GM23338 (cell line): Measurements from ENCODE around the gene ZNF891. TPM values are rescaled to one million over a fixed set of nuclear protein-coding genes. Genes with fewer than 3 reads are reported as not detected.

Experiments used
- ATAC-seq: fragments of 200-7000 bp; cut with Tn5 transposase; 3 replicates; pipeline ENCODE4 v1.9.1; 2020
- DNase-seq: peaks from one replicate; pipeline ENCODE4 v3.0.0-alpha.2; 2015; ENCODE audit warnings: low spot score
- H2AFZ ChIP-seq: fragments of 200-600 bp; sonication (generic); 2 replicates; pipeline ENCODE4 v1.8.0; 2016; ENCODE audit warnings: antibody characterized with exemption, mild to moderate bottlenecking, moderate library complexity
- H3F3A ChIP-seq: fragments of 200-600 bp; sonication (generic); replicated peaks from 2 replicates; pipeline ENCODE4 v1.8.0; 2017; ENCODE audit warnings: antibody characterized with exemption, mixed run types, low read depth
- H3K27ac ChIP-seq: fragments of 200-600 bp; sonication (generic); 2 replicates; pipeline ENCODE4 v1.6.1; 2016; ENCODE audit warnings: low read depth
- H3K27me3 ChIP-seq: fragments of 200-600 bp; sonication (generic); 2 replicates; pipeline ENCODE4 v1.8.0; 2016; ENCODE audit warnings: mild to moderate bottlenecking, mixed run types, moderate library complexity; ENCODE audit not compliant: insufficient read depth
- H3K36me3 ChIP-seq: fragments of 200-600 bp; sonication (generic); 2 replicates; pipeline ENCODE4 v1.8.0; 2016; ENCODE audit warnings: mild to moderate bottlenecking; ENCODE audit not compliant: insufficient read depth
- H3K4me1 ChIP-seq: fragments of 200-600 bp; sonication (generic); 2 replicates; pipeline ENCODE4 v1.8.0; 2016; ENCODE audit warnings: mild to moderate bottlenecking, moderate library complexity; ENCODE audit not compliant: insufficient read depth
- H3K4me2 ChIP-seq: fragments of 200-600 bp; sonication (generic); 2 replicates; pipeline ENCODE4 v1.7.1; 2017; ENCODE audit warnings: mixed run types
- H3K4me3 ChIP-seq: fragments of 200-600 bp; sonication (generic); 2 replicates; pipeline ENCODE4 v1.6.1; 2016; ENCODE audit warnings: mixed run types
- H3K79me2 ChIP-seq: fragments of 200-600 bp; sonication (generic); replicated peaks from 2 replicates; pipeline ENCODE4 v1.8.0; 2017; ENCODE audit warnings: mild to moderate bottlenecking; ENCODE audit not compliant: insufficient read depth
- H3K9me2 ChIP-seq: fragments of 200-600 bp; sonication (generic); 2 replicates; pipeline ENCODE4 v1.8.0; 2017; ENCODE audit not compliant: insufficient read depth
- H4K20me1 ChIP-seq: fragments of 200-600 bp; sonication (generic); replicated peaks from 2 replicates; pipeline ENCODE4 v1.8.0; 2017; ENCODE audit warnings: mild to moderate bottlenecking; ENCODE audit not compliant: insufficient read depth
- H3K27ac Mint-ChIP-seq: 2 replicates; pipeline ENCODE4 v1.8.0; 2020; ENCODE audit warnings: inconsistent platforms, mild to moderate bottlenecking, moderate library complexity, mixed read lengths
- H3K27me3 Mint-ChIP-seq: 3 replicates; pipeline ENCODE4 v1.8.0; 2022; ENCODE audit warnings: low read depth, mild to moderate bottlenecking, moderate library complexity, mixed read lengths, inconsistent platforms; ENCODE audit not compliant: insufficient read depth, poor library complexity
- H3K36me3 Mint-ChIP-seq: 3 replicates; pipeline ENCODE4 v1.8.0; 2021; ENCODE audit warnings: low read depth, mild to moderate bottlenecking, inconsistent platforms, moderate library complexity, mixed read lengths
- H3K4me1 Mint-ChIP-seq: 3 replicates; pipeline ENCODE4 v1.8.0; 2020; ENCODE audit warnings: mild to moderate bottlenecking, inconsistent platforms, mixed read lengths
- H3K4me3 Mint-ChIP-seq: 3 replicates; pipeline ENCODE4 v1.8.0; 2021; ENCODE audit warnings: moderate library complexity, mild to moderate bottlenecking, inconsistent platforms, mixed read lengths
- H3K9me3 Mint-ChIP-seq: 3 replicates; pipeline ENCODE4 v1.8.0; 2020; ENCODE audit warnings: moderate library complexity, mild to moderate bottlenecking, inconsistent platforms, mixed read lengths
- CREB1 ChIP-seq: fragments of 250-450 bp; sonication (Bioruptor Pico); IDR thresholded peaks from 2 replicates; pipeline ENCODE4 v1.5.0; 2020; ENCODE audit warnings: low read depth, mild to moderate bottlenecking, moderate library complexity
- POLR2AphosphoS5 ChIP-seq: IDR thresholded peaks from 2 replicates; pipeline ENCODE4 v1.6.1; 2016; ENCODE audit warnings: antibody characterized with exemption, low read depth
- long read RNA-seq: library from polyadenylated mRNA; unstranded; transcript quantifications from one replicate; pipeline ENCODE4 v2.0.0, GENCODE V29; 2020; ENCODE audit not compliant: unreplicated experiment
- polyA plus RNA-seq: library from polyadenylated mRNA; unstranded; fragments of >200 nt; fragmentation: Nextera tagmentation; extraction: Ambion mirVana; gene quantifications from 2 replicates; pipeline ENCODE4 v1.2.1, GENCODE V29; 2016
- total RNA-seq: library from RNA; depleted of rRNA; stranded (reverse); fragments of >200 nt; shearing (Covaris generic); gene quantifications from 2 replicates; pipeline ENCODE4 v1.2.3, GENCODE V29; 2014; rRNA removed
- TF ChIP-seq, protein P1 (sequence below): fragments of 250-450 bp; sonication (Bioruptor Pico); IDR thresholded peaks from 2 replicates; pipeline ENCODE4 v1.5.0; 2020; ENCODE audit warnings: mild to moderate bottlenecking, moderate library complexity
- TF ChIP-seq, protein P2 (sequence below): IDR thresholded peaks from 2 replicates; pipeline ENCODE4 v1.6.1; 2016; ENCODE audit warnings: antibody characterized with exemption

Gene ZNF891
- total RNA-seq (5.4 and 5.5 TPM in 2 replicates), polyA plus RNA-seq (1.6 and 1.8 TPM in 2 replicates)
- long read RNA-seq, full-length matches to known transcripts = 1 of 1 reads
- long read RNA-seq, partial matches to known transcripts = 0 of 1 reads
- long read RNA-seq, other reads (novel, unspliced or antisense) = 0 of 1 reads

DNA sequence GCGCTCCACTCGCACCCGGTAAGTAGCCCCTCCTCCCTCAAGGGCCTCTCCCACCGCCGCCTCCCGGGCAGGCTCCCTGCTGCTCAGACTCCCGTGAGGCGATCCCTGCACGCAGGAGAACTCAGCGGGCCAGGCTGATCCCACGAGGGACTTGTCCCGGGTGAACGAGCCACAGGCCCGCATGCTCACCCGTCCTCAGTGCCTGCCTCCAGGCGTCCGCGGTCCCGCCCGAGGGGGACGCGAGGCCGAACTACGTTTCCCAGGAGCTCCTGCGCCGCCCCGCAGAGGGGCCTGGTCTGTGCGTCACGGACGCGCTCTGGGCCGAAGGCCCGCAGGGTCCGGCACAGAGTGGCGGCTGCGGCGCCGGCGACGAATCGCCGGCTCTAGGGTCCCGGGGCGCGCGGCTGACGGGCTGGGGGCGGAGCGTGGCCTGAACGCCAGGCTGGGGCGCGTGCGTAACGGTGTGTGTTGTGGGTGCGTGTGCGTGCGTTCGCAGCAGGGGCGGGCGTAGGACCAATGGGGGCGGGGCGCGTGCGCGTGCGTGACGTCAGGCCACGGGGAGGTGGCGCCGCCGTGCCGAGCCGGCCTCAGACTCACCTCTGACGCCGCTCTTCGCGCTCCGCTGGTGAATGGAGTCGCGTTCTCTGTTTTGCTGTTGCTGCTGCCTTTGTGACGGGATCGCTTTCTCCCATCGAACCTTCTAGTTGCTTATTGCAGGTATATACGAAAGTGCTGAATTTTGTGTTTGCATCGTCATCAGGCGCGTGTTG is at the start of gene ZNF891, which contains the start of gene ZNF10:
TSS of gene ZNF891 (minus strand) at position 237 of the 770 bp plus-strand sequence. CDS start 8,356 bp downstream, outside the sequence.
TSS of gene ZNF10 (plus strand) at position 590 of the 770 bp plus-strand sequence. CDS start 13,866 bp downstream, outside the sequence.
- Histone ChIP-seq H3K4me3 (peak within 1 kb of the TSS; percentile 68), H3F3A (no peaks in the 10 kb centered on the region), H2AFZ (peak within 1 kb of the TSS; percentile 98), H4K20me1 (no peaks in the 10 kb centered on the region), H3K27ac (peak within 1 kb of the TSS; percentile 87), H3K27me3 (no peaks in the 10 kb centered on the region), H3K4me2 (peak within 1 kb of the TSS; percentile 94), H3K79me2 (peaks cover 85% of the 10 kb centered on the region), H3K9me2 (no peaks in the 10 kb centered on the region), H3K4me1 (no peaks in the 10 kb centered on the region), H3K36me3 (peaks cover 40% of the 10 kb centered on the region)
- Mint-ChIP-seq H3K4me3 (peak within 1 kb of the TSS; percentile 99), H3K36me3 (peaks cover 90% of the 10 kb centered on the region), H3K4me1 (peaks cover 3% of the 10 kb centered on the region; the same call in 2 of the 3 replicates), H3K9me3 (peaks cover 75% of the 10 kb centered on the region), H3K27ac (peak within 1 kb of the TSS; percentile 99), H3K27me3 (peaks cover 12% of the 10 kb centered on the region)
- TF ChIP-seq CREB1 (CRISPR knock-in tag) = peak; percentile 95
- TF ChIP-seq, protein P1, sequence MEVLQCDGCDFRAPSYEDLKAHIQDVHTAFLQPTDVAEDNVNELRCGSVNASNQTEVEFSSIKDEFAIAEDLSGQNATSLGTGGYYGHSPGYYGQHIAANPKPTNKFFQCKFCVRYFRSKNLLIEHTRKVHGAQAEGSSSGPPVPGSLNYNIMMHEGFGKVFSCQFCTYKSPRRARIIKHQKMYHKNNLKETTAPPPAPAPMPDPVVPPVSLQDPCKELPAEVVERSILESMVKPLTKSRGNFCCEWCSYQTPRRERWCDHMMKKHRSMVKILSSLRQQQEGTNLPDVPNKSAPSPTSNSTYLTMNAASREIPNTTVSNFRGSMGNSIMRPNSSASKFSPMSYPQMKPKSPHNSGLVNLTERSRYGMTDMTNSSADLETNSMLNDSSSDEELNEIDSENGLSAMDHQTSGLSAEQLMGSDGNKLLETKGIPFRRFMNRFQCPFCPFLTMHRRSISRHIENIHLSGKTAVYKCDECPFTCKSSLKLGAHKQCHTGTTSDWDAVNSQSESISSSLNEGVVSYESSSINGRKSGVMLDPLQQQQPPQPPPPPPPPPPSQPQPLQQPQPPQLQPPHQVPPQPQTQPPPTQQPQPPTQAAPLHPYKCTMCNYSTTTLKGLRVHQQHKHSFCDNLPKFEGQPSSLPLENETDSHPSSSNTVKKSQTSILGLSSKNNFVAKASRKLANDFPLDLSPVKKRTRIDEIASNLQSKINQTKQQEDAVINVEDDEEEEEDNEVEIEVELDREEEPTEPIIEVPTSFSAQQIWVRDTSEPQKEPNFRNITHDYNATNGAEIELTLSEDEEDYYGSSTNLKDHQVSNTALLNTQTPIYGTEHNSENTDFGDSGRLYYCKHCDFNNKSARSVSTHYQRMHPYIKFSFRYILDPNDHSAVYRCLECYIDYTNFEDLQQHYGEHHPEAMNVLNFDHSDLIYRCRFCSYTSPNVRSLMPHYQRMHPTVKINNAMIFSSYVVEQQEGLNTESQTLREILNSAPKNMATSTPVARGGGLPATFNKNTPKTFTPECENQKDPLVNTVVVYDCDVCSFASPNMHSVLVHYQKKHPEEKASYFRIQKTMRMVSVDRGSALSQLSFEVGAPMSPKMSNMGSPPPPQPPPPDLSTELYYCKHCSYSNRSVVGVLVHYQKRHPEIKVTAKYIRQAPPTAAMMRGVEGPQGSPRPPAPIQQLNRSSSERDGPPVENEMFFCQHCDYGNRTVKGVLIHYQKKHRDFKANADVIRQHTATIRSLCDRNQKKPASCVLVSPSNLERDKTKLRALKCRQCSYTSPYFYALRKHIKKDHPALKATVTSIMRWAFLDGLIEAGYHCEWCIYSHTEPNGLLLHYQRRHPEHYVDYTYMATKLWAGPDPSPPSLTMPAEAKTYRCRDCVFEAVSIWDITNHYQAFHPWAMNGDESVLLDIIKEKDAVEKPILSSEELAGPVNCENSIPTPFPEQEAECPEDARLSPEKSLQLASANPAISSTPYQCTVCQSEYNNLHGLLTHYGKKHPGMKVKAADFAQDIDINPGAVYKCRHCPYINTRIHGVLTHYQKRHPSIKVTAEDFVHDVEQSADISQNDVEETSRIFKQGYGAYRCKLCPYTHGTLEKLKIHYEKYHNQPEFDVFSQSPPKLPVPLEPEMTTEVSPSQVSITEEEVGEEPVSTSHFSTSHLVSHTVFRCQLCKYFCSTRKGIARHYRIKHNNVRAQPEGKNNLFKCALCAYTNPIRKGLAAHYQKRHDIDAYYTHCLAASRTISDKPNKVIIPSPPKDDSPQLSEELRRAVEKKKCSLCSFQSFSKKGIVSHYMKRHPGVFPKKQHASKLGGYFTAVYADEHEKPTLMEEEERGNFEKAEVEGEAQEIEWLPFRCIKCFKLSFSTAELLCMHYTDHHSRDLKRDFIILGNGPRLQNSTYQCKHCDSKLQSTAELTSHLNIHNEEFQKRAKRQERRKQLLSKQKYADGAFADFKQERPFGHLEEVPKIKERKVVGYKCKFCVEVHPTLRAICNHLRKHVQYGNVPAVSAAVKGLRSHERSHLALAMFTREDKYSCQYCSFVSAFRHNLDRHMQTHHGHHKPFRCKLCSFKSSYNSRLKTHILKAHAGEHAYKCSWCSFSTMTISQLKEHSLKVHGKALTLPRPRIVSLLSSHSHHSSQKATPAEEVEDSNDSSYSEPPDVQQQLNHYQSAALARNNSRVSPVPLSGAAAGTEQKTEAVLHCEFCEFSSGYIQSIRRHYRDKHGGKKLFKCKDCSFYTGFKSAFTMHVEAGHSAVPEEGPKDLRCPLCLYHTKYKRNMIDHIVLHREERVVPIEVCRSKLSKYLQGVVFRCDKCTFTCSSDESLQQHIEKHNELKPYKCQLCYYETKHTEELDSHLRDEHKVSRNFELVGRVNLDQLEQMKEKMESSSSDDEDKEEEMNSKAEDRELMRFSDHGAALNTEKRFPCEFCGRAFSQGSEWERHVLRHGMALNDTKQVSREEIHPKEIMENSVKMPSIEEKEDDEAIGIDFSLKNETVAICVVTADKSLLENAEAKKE (CRISPR knock-in tag) = no peak
- TF ChIP-seq, protein P2, sequence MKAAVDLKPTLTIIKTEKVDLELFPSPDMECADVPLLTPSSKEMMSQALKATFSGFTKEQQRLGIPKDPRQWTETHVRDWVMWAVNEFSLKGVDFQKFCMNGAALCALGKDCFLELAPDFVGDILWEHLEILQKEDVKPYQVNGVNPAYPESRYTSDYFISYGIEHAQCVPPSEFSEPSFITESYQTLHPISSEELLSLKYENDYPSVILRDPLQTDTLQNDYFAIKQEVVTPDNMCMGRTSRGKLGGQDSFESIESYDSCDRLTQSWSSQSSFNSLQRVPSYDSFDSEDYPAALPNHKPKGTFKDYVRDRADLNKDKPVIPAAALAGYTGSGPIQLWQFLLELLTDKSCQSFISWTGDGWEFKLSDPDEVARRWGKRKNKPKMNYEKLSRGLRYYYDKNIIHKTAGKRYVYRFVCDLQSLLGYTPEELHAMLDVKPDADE = peak; percentile 91
- TF ChIP-seq POLR2AphosphoS5 = peak; percentile 97
- DNase-seq = peak; percentile 96
- ATAC-seq = peak; percentile 99
